Left lung (tissue), 10 donors: ENCODE measurements around the gene PEX11A. TPM values are rescaled to one million over a fixed set of nuclear protein-coding genes. Genes with fewer than 3 reads are reported as not detected.

Source experiments
- ATAC-seq: fragments of 200-7000 bp; cut with Tn5 transposase; one replicate; pipeline ENCODE4 v1.9.1; 2020; ENCODE audit warnings: moderate library complexity
- DNase-seq, 4 donors: peaks; one replicate each; pipeline ENCODE4 v3.0.0-alpha.2; 2013 to 2020
- H3K27ac ChIP-seq, 2 donors: fragments of 200-600 bp; sonication (generic) in 1 of 2; one replicate each; pipeline versions ENCODE4 v1.5.0 to v1.8.0; 2020 to 2021
- H3K27me3 ChIP-seq, 2 donors: fragments of 200-600 bp; sonication (generic) in 1 of 2; one replicate each; pipeline versions ENCODE4 v1.5.0 to v1.8.0; 2020 to 2021
- H3K36me3 ChIP-seq, 2 donors: fragments of 200-600 bp; sonication (generic) in 1 of 2; one replicate each; pipeline versions ENCODE4 v1.5.0 to v1.8.0; 2020 to 2021
- H3K4me1 ChIP-seq, 2 donors: fragments of 200-600 bp; one replicate each; pipeline ENCODE4 v1.8.0; 2021
- H3K4me3 ChIP-seq, 2 donors: fragments of 200-600 bp; sonication (generic) in 1 of 2; one replicate each; pipeline versions ENCODE4 v1.5.0 to v1.8.0; 2020 to 2021; ENCODE audit warnings: mild to moderate bottlenecking in 1 of 2
- H3K9me3 ChIP-seq, 2 donors: fragments of 200-600 bp; sonication (generic) in 1 of 2; one replicate each; pipeline versions ENCODE4 v1.5.0 to v1.8.0; 2020 to 2021
- intact Hi-C, 2 donors: fragments of 100-400 bp; cut with DNase I; formaldehyde crosslinking; loops; one replicate each; pipeline versions ENCODE4 v1.11.2 to v1.14.2; 2022
- polyA plus RNA-seq, 6 donors: library from polyadenylated mRNA; unstranded; fragments of 120-200 nt; gene quantifications; one replicate each; pipeline ENCODE4 v1.2.1, GENCODE V29; 2013; ENCODE audit not compliant: insufficient read length in 6 of 6
- total RNA-seq, 2 donors: library from RNA; stranded (reverse); fragmentation: NEBNext Ultra II Directional; extraction: Animal tissue kit (Norgen Biotek cat#: 25700); gene quantifications; one replicate each; pipeline ENCODE4 v1.2.1, GENCODE V29; 2021
- TF ChIP-seq, protein P1 (sequence below), 2 donors: fragments of 200-600 bp; sonication (generic) in 1 of 2; IDR thresholded peaks; one replicate each; pipeline versions ENCODE4 v1.5.0 to v1.8.0; 2021; ENCODE audit warnings: antibody characterized with exemption in 2 of 2
- donor health status: DM: no; HTN: yes; CAD: no.
- donor health status: DM: no; HTN: no; CAD: no.

PEX11A gene
- total and polyA plus RNA-seq, 8 donors, result 5.6 to 18.3 (median 16.1) TPM

DNA sequence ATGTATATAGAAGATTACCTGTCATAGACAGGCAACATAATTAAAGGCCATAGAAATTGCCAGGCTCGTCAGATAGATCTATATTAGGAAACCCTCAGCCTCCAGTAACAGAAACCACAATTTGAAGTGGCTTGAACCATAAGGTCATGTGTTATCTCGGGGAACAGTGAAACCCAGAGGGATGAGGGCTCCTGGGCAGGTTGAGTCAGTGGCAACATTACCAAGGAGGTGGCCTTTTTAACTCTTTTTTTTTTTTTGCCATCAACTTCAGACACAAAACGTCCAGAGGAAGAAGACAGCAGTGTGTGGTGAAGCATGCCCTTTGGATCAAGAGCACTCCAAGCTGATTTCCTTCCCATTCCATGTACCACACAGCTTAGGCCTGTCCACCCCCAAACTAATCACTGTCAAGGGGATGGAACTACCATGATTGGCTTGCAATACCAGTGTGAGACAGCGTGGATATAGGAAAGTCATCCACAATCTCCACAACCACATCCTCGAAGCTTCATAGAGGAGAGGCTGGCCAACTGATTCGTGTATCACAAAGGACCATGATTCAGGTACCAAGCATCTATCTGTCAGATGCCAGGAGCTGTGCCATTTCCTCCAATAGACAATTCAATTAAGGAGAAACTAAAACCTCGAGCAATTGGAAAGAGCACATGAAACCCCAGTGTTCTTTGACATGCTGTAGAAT lies 34.3 kb downstream of the PEX11A start:
- Histone ChIP-seq H3K4me1 (peaks cover 0 to 13% of the 10 kb centered on the region in 2 donors), H3K9me3 (no peaks in the 10 kb centered on the region), H3K27ac (no peak overlapping the region), H3K36me3 (no peaks in the 10 kb centered on the region), H3K27me3 (peaks cover 8 to 49% of the 10 kb centered on the region in 2 donors), H3K4me3 (no peak overlapping the region)
- TF ChIP-seq, protein P1, sequence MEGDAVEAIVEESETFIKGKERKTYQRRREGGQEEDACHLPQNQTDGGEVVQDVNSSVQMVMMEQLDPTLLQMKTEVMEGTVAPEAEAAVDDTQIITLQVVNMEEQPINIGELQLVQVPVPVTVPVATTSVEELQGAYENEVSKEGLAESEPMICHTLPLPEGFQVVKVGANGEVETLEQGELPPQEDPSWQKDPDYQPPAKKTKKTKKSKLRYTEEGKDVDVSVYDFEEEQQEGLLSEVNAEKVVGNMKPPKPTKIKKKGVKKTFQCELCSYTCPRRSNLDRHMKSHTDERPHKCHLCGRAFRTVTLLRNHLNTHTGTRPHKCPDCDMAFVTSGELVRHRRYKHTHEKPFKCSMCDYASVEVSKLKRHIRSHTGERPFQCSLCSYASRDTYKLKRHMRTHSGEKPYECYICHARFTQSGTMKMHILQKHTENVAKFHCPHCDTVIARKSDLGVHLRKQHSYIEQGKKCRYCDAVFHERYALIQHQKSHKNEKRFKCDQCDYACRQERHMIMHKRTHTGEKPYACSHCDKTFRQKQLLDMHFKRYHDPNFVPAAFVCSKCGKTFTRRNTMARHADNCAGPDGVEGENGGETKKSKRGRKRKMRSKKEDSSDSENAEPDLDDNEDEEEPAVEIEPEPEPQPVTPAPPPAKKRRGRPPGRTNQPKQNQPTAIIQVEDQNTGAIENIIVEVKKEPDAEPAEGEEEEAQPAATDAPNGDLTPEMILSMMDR (IDR thresholded peaks at IDR 0.05), result no peak
- intact Hi-C loops, result no loop called here
- DNase-seq, result no peak
- no peak for ATAC-seq

- TF ChIP-seq, protein P1 (IDR thresholded peaks at IDR 0.05), result no peak
- Histone ChIP-seq H3K9me3 (no peaks in the 10 kb centered on the region), H3K27ac (no peak within 1 kb of the TSS), H3K27me3 (peaks cover 8 to 49% of the 10 kb centered on the region in 2 donors), H3K4me3 (peak within 1 kb of the TSS; percentile 40 to 48), H3K36me3 (no peaks in the 10 kb centered on the region), H3K4me1 (peaks cover 0 to 13% of the 10 kb centered on the region in 2 donors)
- ATAC-seq (peak; percentile 85), DNase-seq (peak in 2 of 4 donors; percentile 60 to 69)
- intact Hi-C loops, result no loop called here
These were observed 35.4 kb downstream of the PEX11A start, which contains the start of gene KIF7 for GRCh38 chr15:89654847-89655805. KIF7 (minus strand) TSS chr15:89655467; CDS start chr15:89652930, 2,537 bp downstream.

DNA sequence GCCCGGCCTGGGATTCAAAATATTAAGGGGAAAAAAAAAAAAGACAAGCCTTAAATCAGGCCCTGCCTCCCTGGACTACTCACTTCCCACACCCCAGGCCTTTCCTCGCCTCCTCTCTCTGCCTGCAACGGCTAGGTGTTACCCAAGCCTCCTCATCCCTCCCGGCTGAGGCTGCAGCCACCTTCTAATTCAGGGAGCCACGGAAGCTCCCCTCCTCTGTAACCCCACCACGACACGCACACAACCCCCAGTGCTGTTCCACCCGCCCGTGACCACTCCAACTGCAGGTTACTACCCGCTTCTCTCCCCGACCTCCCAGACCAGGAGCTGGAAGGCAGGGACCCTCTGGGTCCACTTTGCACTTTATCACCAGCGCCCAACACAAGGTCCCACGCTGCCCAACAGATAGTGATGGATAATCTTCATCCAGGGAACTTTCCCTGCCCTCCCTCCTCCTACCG lies 36.2 kb downstream of the PEX11A start:
- intact Hi-C loops, result no loop called here
- ATAC-seq (no peak), DNase-seq (peak in 1 of 4 donors; percentile 16)
- Histone ChIP-seq H3K27me3 (peaks cover 8 to 49% of the 10 kb centered on the region in 2 donors), H3K4me3 (peak overlapping the region; percentile 40 to 48), H3K9me3 (no peaks in the 10 kb centered on the region), H3K4me1 (peaks cover 0 to 13% of the 10 kb centered on the region in 2 donors), H3K36me3 (no peaks in the 10 kb centered on the region), H3K27ac (no peak overlapping the region)
- TF ChIP-seq, protein P1 (IDR thresholded peaks at IDR 0.05), result no peak

GRCh38 chr15:89653578-89653977 lies 37.0 kb downstream of the PEX11A start:
- no peaks in the 10 kb centered on the region for H3K36me3 ChIP-seq
- DNase-seq (no peak), ATAC-seq (no peak)
- H3K9me3 ChIP-seq, result no peaks in the 10 kb centered on the region
- no peak overlapping the region for H3K27ac ChIP-seq
- TF ChIP-seq, protein P1 (IDR thresholded peaks at IDR 0.05), result no peak
- no peak overlapping the region for H3K4me3 ChIP-seq
- intact Hi-C loops, result no loop called here
- peaks cover 8 to 49% of the 10 kb centered on the region in 2 donors for H3K27me3 ChIP-seq
- H3K4me1 ChIP-seq, result peaks cover 0 to 13% of the 10 kb centered on the region in 2 donors
